NCI-H146 treated with DMSO at 0.1 percent for 48 hours (cell line): Measurements from ENCODE around the gene AGAP1.

ENCODE experiments used
- DNase-seq: peaks from one replicate; lab custom pipeline; 2025; ENCODE audit not compliant: unreplicated experiment; lab: John Stamatoyannopoulos, UW

Gene AGAP1

DNA sequence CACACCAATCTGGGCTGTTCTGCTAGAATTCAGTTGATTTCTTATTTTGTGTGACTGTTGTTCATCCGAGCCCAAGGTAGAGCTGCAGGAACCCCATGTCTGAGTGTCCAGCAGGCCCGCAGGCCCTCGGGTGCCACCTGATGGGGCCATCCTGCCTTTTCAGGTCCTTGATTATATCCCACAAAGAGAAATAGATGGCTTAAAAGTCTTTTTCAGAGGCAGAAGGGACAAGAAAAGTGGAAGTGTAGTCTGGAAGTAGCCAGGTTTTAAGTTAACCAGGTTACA lies 52.2 kb downstream of the AGAP1 start:
- DNase-seq: no peak

DNA sequence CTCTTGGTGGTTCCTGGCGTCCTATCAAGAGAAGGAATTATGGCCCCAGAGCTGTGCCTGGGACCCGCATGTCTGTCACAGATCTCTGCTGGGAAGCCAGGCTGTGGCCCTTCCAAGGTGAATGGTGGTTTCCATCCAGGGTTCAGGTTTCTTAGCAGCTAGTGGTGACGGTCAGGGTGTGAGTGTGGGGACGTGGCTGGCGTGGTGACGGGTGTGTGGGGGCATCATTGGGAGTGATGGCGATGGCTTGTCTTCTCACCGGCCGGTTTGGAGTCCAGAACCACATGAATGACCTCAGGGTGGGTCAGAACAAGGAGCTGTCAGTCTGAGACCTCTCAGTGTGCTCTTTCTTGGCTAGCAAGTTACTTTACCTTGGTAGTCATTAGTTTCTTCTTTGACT lies 52.6 kb downstream of the AGAP1 start:
- no peak for DNase-seq

DNA sequence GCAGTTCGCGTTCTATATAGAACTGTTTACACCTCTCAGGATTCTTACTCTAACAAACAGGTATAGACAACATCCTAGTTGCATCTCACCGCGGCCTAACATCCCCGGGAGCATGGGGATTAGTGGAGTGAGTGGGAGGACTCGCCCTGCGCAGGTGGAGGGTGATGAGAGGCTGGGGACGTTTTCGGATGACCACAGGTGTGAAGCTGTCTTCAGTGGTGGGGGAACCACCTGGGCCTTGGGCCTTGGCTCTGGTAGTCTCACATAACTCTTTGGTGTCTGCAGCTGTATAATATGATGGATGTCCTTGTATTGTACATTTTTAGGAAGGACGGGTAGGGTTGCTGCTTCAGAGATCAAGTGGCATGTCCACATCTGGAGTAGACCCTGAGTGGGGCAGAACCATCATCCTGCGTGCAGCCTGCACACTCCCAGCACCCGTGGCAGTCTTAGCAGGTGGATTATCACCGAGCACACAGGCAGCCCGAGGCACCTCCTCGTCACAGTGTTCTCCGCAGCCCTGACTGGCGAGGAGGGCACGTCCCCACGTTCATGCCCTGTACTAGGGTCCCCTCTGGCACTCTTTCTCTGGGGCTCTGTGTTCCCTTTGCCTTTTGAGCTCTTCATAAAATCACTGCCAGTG lies 56.0 kb downstream of the AGAP1 start:
- no peak for DNase-seq

DNA sequence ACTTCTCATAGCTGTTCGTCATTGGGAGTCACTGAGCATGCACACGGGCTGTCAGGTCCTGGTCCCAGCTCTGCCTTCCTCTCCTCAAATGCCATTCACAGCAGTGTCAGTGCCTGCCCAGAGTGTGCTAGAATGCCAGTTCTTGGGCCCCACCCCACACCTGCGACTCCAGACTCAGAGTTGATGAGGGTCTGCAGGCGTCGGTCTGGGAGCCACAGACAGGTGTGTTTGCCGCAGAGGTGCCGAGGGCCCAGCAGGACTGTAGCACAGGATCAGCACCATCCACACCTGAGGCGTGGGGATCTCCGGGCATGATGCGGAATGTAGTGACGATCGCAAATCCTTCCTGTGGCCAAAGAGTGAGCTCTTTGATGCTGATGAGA lies 56.5 kb downstream of the AGAP1 start:
- DNase-seq: no peak

DNA sequence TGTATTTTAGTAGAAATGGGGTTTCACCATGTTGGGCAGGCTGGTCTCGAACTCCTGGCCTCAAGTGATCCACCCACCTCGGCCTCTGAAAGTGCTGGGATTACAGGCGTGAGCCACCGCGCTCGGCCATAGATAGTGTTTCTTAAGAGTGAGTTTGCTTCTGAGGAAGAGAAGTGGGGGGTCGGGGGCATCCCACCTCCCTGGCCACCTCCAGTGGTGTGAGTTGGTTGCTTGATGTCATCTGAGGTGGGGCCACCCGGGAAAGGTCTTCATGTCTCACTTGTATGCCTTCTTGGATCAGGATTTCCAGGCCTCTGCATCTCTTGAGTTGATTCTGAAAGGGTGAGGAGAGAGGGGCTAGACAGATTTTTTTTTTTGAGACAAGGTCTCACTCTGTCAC lies 57.1 kb downstream of the AGAP1 start:
- DNase-seq: no peak

DNA sequence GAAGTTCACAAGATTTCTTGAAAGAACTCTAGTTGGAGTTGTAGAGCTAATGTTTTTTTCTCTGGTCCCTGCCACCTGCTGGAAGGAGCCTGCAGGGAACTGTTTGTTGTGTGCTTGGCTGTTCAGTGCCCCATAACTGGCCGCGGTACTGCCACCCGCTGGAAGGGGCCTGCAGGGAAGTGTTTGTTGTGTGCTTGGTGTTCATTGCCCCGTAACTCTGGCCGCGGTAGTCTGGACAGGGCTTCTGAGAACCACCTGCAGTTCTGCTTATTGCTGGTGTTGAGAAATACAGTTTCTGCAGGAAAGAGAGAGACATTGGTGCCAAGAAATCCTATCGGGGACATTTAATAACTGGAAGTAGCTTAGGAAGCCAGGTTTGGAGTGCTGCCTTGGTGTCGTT lies 58.1 kb downstream of the AGAP1 start:
- DNase-seq: peak; percentile 37

DNA sequence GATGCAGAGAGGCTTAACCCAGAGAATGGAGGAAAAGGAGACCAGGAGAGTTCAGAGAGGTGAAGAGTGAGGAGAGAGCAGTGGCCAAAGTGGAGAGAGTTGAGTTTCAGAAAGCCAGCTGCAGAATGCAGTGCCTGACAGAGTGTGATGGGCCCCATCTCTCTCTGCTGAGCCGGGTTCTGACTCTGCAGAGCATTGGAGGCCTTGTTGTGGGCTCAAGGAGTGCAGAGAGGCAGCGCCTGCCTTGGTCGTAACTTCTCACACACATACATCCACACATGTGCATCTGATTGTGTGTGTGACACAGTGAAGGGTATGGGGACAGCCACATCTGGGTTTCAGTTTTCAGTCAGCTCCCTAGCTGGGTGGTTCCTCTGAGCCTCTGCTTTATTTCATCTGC lies 58.8 kb downstream of the AGAP1 start:
- no peak for DNase-seq

DNA sequence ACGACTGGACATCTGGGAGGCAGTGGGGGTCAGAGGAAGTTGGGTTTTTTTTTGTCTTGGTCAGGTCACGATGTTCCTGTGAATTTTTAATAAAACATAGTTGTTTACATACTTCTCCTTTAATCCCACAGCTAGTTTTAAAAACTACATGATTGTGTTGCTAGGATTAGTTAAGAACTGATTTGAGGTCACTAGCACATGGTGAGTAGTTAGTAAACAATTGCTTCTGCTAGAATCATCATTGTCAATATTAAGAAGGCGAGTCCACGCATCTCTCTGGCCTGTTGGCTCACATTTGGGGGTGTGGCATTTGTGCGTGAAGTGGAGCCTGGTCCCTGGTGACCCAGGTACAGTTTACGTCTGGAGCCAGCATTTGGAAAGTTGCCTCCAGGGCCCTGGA lies 59.4 kb downstream of the AGAP1 start:
- DNase-seq: no peak

DNA sequence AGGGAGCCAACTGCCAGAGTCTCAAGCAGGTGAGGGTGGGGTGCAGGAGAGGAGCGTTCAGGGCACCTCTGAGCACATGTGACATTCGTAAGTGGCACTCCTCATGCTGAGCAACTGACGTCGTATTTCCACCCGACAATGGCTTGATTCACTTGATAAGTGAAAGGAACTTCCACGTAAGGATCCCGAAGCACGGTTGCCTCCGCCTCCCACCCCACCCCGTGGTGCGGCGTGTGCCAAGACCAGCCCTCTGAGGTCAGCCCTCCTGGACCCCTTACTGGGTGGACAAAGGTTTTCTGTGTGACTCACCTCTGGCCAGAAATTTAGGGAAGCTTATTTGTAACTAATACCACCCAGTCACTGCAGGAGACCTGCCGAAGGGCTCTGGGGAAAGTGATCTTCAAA lies 59.9 kb downstream of the AGAP1 start:
- no peak for DNase-seq

DNA sequence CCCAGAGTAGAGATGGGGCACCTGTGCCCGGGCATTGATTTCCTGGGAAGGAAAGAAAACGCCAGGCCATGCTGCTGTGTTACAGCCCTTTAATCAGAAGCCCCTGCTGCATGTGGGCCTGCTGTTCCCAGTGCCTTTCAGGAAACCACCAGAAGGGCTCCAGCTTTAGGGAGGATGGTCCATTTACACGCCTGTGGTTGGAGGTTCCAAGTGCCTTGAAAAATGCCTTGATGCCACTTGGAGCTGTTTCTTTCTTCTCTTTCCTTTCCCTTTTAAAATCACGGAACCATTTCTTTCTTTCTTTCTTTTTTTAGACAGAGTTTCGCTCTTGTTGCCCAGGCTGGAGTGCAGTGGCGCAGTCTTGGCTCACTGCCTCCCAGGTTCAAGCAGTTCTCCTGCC lies 60.5 kb downstream of the AGAP1 start:
- DNase-seq: no peak

DNA sequence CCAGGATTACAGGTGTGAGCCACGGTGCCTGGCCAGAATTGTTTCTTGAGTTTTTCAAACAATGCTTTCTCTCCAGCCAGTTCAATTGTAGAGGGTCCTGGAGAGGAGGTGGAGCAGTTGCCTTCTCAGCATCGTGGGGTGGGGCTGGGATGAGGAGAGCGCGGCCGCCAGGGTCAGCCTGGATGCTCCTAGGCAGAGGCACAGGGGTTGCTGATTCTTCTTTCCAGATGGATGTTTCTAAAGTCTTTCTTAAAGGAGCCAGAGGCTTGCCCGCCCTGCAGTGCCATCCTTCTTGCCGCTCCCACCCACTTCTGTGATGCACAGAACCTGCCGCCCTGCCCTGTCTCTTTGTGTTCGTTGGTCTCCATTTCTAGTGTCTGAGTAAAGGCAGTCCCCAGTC lies 61.1 kb downstream of the AGAP1 start:
- DNase-seq: no peak

DNA sequence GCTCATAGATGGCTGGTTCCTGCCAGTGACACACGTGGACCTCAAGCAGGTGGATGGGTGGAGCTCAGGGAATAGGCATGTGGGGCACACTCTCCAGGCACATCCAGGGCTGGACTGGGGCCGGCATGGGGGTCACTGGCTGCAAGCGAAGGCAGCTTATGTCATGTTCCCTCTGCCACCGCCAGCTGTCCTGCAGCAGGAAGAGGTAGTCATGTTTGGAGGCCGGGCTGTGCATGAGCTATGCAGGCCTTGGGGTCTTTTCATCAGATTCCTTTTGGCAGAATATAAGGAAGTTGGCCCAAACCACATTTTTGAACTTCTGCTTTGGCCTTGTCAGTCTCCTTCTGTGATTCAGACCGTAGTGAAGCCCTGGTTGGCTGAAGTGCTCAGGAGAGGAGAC lies 61.5 kb downstream of the AGAP1 start:
- DNase-seq: no peak

DNA sequence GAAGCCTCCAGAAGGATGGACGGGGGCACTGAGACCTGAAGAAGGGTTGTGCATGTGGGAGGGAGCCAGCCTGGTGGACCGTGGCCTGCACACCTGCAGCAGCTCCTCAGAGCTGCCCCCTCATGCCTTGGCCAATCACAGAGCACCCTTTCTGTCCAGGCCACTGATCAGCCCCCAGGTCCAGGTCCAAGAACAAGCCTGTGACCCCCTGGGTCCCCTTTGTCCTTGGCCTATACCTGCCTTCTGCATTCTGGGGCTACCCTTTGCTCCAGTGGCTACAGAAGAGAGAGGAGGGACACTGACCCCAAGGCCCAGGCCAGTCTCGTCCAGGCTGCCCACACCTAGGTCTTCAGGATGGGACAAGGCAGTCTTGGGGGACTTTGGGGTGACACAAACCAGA lies 62.2 kb downstream of the AGAP1 start:
- no peak for DNase-seq

DNA sequence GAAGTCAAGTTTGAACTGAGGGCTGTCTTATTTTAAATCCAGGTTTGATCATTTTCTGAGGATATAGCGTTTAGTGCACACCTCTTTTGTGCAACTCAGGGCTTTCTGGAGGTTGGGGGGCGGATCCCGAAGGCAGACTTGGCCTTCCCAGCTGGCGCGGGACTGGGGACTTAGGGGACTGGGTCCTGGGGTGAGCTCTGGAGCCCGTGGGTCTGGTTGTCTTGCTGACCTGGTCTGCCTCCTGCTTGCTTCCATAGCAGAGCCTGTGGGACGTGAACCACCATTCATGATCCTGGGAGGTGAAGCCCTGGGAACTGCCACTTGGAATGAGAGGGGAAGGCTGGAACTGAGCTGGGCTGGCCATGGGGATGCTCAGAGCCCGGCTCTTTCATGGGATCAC lies 63.1 kb downstream of the AGAP1 start:
- DNase-seq: no peak

DNA sequence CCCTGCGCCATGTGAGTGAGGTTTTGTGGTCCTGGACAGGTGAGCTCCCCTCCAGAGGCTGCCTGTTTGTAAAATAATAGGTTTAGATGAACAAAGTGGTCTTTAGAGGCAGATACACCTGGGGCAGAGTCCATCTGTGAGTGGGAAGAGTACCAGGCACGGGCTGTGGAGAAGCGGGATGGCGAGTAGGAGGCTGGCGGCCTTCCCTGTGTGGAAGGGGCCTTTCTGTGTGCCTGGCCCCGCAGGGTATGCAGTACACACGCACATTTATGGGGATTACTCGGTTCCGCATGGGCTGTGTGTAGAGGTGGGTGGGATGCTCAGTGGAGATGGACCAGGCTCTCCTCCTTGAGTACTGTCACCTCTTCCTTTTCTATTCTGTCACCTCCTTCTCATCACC lies 64.1 kb downstream of the AGAP1 start:
- no peak for DNase-seq

DNA sequence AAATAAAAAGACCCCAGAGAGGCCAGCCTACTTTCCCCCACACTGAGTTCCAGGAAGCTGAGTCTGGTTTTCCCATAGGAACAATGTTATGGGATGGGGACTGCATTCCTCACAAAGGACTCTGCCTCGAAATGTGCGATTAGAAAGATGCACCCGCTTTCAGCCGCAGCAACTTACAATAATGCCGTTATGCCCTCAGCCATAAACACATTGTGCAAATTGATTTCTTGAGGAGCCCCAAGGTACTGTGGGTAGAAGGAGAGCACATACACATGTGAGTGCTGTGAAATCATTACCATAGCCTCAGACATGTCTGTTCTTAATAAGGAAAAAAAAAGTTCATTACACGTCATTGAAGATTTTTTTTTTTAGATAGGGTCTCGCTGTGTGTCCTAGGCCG lies 64.7 kb downstream of the AGAP1 start:
- DNase-seq: no peak

DNA sequence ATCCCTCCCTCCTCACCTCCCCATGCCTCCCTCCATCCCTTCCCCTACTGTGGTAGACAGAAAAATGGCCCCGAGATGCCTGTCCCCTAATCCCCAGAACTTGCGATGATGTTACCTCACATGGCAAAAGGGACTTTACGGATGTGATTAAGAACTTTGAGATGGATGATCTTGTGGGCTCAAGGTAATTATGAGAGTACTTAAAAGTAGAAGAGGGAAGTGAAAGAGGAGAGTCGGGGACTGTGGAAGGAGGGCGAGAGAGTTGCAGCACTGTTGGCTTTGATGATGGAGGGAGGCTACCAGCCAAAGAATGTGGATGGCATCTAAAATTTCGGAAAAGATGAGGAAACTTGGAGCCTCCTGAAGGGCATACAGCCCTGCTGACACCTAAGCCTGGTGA lies 66.5 kb downstream of the AGAP1 start:
- no peak for DNase-seq

DNA sequence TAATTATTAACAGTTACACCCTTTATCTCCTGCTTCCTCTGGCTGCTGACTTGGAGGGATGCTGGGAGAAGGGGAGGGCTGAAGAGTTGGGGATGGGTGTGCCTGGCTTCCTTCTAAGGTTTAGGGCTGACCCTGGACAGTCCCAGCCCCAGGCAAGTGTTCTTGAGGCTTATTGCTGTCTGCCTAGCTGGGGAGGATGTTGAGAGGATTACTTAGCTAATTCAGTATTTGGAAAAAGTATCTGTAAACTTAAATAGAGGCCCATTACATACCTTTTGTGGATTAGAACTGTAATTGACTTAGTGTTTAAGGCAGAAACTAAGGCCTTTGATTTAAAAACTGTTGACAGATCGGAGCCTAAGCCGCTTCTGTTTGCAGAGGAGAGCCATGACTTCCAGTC lies 67.6 kb downstream of the AGAP1 start:
- DNase-seq: no peak

DNA sequence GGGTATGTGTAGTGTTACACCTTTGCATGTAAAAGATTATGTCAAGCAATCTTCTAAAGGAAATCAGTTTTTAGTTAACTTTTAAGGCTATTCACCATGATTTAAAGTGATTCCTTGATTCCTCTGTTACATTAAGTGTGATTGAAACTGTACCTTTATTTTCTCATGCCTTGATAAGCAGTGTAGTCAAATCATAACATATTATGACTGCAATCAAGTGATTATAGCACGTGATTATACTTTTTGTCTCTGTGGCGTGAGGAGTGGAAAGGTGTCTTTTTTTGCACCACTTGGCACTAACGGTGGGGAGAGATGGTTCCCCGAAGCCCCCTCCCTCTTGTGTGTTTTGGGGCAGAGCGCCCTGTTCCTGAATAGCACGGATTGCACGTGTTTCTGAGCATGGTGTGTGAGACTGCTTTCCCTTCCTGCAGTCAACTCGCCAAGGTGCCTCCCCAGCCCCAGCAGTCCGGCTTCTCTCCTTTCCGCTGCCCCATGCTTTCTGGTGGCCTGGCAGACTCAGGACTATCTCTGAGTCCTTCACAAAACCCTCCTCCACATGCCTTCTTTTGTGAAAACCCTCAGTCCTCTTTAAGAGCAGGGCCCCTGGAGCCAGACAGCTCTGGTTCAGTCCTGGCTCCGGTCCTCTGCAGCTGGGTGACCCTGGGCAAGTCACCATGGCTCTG lies 68.4 kb downstream of the AGAP1 start:
- DNase-seq: no peak

DNA sequence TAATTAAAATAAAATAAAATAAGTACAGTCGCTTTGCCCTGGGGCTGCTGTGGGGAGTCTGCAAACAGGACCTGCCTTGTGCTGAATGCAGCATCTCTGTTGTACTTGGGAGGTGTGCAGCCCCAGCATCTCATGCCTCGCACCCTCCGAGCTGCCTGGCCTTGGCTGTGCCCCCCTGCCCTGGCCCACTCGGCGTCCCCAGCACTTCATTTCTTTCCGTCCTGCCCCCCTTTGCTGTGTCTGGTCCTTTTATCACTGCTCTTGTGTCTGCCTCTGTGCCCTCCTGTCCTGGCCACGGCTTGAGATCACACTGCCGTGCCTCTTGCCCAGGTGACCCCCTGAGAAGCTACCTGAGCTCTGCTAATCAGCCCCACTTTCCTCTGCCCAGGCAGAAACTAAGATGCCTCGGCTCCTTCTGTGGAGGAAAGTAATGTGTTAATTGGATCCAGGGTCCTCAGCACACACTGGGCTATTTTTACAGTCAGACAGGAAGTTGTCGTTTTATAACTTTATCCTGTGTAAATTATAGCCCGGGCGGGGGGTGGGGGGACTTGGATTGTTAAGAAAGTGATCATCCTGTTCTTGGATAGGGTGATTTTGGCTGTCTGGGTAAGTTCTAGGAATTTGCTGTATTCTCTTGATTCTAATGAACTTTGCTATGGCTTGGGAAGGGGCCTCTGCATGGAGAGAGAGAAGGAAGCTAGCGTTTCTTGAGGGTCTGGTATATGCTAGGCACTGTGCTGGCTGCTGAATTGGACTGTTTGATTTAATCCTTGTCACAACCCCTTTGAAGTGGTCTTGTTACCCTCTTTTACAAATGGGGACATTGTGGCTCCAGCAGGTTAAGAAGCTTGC lies 69.4 kb downstream of the AGAP1 start:
- DNase-seq: no peak

DNA sequence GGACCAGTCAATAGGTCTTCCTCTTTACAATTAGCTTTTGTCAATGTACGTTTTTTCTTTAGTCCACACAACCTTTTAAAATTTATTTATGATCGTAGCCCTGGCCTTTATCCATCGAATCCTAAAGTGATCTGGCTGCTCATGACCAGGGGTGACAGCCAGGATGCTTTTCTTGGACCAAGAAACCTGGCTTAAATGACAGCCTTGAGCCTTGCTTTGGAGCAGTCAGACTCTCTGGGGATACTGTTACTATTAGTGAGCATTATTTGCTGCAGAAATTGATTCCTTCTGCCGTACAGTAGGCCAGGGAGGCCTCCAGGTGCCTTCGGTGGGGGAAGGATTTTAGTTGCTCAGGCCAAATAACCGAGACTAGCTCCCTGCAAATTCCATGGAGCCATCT lies 70.2 kb downstream of the AGAP1 start:
- no peak for DNase-seq

DNA sequence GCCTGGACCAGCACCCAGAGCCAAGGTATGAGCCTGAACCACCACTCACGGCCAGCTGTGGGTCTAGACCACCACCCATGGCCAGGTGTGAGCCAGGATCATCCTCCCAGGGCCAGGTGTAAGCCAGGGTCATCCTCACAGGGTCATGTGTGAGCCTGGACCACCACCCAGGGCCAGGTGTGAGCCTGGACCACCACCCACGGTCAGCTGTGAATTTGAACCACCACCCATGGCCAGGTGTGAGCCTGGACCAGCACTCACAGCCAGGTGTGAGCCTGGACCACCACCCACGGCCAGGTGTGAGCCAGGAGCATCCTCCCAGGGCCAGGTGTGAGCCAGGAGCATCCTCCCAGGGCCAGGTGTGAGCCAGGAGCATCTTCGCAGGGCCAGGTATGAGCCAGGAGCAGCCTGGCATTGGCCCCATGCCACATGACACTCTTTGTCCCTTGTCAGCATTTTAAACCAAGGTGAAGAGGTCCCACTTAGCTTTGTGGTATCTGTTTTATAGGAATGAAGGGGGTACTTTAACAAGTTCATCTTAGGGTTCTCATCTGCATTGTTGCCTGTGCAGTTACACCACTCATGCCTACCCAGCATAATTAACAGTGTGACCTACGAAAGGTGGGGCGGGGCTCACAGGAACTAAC lies 71.2 kb downstream of the AGAP1 start:
- no peak for DNase-seq
